Measurements from ENCODE around the gene ANKRD31.

The ANKRD31 gene

DNA sequence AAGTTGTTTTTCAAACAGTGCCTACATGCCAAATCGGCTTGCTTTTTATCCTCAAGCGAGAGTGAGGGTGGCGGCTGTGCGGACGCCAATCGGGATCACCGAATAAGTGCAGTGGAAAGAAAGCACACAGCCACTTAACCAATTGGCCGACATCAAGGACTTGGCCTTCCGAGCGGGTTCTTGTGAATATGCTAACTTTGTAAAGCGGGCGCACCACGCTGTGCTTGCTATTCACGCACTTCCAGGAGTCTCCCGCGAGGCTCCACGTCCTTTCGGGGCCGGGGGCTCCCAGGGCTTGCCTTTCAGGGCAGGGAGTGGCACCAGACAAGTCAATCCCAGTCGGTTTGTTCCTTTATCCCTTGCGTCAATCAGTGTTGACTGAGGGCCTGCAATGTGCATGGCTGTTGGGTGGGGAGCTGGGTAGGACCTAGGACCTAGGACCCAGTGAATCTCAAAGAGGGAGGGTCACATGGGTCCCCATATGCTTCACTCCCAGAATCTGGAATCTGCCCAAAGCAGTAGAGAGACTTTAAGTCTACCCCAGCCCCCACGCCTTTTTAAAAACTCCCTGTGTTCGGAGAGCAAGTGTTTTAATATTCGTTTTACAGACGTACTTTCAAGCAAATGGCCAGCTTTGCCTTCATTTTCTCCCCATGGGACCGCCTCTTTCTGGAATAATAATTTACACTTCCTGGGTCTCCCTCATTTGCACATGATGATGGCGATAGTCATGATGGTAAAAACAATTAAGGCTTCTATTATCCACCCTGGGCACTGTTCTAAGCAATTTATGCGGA is 182.3 kb downstream of the ANKRD31 start:
- no peak for DNase-seq

GRCh38 chr5:75053304-75054133 is 183.2 kb downstream of the ANKRD31 start:
- DNase-seq: peak; percentile 92 to 96 (median 94)

DNA sequence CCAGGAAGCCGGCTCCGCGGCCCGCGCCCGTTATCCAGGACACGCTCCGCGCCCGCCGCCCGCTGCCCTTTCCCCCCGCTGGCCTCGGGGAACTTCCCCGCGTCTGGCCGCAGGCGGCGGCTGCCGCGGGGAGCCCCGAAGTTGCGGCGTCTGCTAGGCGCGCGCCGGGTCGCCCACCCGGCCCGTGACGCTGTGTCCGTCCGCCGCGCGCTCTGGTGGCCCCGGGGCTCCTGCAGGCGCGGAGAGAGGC is 183.7 kb downstream of the ANKRD31 start:
- no peak for DNase-seq

DNA sequence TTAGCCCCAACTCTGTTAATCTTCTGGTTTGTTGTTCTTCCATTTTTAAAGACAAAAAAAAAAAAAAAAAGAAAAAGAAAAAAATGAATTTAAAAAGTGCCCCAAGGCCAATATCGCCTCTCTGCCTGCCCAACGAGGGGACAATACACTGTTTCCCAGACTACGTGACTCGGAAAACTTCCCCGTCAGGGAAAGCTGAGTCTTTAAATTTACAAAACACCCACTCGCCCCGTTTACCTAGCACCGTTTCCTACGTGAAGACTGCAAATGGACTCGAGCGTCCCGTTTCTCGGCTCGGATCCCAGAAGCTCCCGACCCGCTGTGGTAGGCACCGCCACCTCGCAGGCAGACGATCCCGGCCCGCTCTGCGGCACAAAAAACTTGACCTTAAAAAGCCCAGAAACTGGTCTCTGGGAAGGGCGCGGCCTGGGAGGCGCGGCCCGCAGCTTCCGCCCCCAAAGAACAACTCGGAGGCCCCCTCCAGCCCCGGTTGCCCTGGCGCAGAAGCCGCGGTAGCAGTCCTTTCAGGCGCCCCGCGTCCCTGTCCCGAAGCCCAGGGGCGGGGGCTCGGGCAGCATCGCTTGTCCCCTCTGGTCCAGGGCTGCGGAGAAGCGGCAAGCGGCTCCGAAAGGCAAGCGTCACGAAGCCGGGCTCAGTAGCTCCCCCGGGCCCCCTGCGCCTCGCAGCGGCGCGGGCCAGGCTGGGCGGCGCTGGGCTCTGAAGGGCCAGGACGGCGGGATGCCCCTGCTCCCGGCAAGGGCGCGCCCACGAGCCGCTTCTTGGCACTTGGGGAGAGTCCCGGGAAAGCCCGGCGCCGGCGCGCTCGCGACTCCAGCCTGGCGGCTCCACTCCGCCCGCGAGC is 184.3 kb downstream of the ANKRD31 start, which contains the start of gene GCNT4:
TSS of gene GCNT4 (minus strand) at position 367 of the 862 bp plus-strand sequence. CDS start 22,521 bp downstream, outside the sequence.
- DNase-seq: peak; percentile 96 to 98 (median 96)

DNA sequence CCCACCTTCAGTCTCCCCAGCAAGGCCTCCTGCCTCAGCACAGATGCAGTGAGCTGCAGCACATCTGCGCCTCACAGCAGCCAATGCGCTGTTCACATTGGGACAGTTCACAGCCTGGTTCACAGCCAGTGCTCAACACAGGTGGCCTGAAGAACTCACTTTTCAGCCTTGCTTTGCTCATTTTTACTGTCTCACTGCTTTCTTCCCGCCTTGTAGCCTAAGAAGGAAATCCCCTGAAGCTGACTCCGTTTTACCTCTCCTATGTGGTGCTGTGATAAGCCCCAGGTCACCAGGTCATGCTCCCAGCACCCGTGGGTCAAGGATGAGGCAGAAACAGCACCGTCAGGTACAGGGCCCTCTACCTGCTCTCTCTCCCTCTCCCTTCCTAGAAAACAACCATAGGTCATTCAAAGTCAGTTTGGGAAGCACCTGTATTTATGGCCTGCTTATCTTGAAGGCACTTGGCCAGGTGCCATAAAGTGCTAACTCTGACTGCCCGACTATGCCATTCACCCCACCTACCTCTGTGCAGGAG is 185.4 kb downstream of the ANKRD31 start:
- DNase-seq: no peak

DNA sequence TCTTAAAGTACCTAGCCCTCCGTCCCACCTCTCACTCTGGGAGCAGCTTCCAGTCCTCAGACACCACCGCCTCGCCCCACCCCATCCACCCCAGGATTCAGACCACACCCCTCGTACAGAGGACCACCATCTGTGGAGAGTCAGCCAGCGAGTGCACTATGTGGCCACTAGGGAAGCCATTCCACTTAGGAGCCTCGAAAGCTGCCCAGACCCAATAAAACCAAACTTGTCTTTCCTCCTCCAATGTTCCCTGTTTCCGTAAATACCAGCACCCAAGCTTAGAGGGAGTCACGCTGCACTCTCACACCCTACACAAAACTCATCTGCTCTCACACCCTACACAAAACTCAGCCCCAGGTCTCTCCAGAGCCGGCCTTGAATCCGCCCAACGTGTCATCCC is 186.3 kb downstream of the ANKRD31 start:
- DNase-seq: peak; percentile 31 to 47 (median 36)

- peak; percentile 78 to 81 (median 81) for DNase-seq
Measured at GRCh38 chr5:75049456-75050351, 187.0 kb downstream of the ANKRD31 start.

DNA sequence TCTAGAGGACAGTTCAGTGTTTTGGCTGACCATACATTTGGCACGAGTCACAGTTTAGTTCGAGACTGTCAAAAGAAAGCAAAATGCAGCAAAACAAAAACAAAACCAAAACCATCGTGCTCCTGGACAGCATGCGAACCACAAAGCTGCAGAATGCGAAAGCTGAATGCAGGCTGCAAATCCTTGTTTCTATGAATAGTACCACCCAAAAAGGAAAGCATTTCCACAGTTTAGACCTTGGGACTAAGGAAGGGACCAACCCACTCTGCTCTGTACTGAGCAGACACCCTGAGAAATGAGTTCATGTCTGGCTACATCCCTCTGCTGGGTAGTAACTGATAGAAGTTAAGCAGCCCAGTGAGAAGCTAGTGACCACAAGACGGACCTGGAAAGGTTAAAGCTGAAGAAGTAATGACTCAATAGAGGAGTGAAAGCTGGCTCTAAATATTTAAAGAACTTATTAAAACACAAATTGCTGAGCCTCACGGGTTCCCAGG is 188.2 kb downstream of the ANKRD31 start:
- no peak for DNase-seq

- DNase-seq: no peak
Measured at GRCh38 chr5:75047356-75047755, 189.3 kb downstream of the ANKRD31 start.

GRCh38 chr5:75046366-75047142 is 190.1 kb downstream of the ANKRD31 start:
- no peak for DNase-seq

DNA sequence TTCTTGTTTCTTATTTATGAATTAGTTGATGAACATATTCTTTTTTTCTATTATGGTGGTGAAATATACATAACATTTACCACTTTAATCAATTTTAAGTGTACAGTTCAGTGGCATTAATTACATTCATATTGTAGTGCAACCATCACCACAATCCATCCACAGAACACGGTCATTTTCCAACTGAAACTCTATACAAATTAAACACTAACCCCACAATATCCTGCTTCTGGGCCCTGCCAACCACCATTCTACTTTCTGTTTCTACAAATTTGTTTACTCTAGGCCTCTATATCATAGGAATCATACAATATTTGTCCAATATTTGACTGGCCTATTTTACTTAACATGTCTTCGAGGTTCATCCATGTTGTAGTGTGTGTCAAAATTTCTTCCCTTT is 191.6 kb downstream of the ANKRD31 start:
- DNase-seq: no peak

- peak; percentile 76 to 84 (median 76) for DNase-seq
Measured at GRCh38 chr5:75044406-75044805, 192.3 kb downstream of the ANKRD31 start.

DNA sequence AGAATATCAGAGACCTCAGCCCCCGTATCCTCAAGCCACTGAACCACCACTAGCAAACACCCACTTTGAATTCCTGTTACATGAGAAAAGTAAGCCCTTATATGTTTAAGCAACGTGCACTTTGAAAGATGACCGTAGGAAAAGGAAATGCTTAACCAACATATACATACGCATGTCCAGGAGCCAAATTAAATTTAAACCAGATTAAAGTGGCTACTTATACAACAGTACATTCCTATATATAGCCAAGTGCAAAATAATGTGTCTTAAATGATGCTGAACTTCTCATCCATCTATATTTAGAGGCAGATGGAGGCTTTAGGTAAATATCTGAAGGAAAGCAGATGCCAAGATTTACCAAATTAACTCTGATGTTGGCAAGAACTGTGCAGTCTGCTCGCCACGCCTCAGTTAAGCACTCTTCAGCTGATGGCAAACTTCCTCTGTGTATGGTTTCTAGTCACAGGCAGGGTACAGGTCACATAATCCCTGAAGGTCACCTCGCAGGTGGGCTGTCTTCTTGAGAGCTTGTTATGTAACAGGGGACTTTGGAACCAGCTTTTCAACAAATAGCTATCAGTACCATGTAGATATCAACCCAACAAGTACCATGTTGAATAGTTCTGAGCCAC is 192.9 kb downstream of the ANKRD31 start:
- no peak for DNase-seq

GRCh38 chr5:75042522-75042921 is 194.2 kb downstream of the ANKRD31 start:
- DNase-seq: no peak

- no peak for DNase-seq
Measured at GRCh38 chr5:75040973-75041372, 195.7 kb downstream of the ANKRD31 start.

- peak; percentile 81 to 85 (median 82) for DNase-seq
Measured at GRCh38 chr5:75037106-75037505, 199.6 kb downstream of the ANKRD31 start.

DNA sequence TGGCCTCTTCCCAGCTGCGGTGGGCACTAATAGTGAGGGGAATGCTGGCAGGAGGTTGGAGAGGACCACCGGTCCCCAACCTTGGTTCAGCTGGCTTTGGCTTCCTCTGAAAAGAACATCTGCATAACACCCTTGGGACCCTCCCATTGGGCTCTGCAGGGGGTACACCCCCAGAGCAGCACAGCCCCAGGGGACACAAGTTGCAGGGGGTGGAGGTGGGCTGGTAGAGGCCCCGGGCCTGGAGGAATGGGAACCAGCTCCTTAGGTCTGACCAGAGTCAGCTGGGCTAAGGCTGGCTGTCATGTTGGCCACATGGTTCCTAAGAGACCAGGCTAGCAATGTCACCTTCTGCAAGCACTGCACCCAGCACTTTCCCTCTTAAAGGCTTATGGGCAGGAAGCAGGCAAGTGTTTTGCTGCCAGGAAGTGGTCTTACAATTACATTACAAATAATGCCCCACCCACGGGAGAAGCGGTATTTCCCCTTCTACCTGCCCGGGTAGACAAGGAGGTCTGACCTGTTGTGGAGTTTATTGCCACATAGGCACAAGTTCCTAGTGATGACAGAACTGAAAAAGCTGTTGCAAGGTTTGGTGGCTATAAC is 202.4 kb downstream of the ANKRD31 start:
- no peak for DNase-seq

GRCh38 chr5:75031366-75031765 is 205.3 kb downstream of the ANKRD31 start:
- DNase-seq: no peak

DNA sequence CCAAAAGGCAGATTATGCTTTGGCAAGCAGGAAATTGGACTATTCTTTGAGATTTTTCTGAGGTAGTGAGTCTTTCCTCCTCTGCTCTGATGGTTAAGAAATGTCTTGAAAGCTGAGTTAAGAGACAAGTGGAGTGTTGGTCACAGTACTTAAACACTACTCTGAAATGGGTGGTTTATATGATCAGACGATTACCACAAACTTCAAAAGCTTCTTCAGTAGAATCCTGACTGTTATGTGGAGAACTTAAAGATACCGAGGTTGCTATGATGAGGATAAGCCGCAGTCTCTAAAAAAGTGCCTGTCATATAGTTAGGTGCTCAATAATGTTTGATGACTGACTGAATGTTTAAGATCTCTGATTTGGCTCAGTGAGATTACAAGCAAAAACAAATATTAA is 208.6 kb downstream of the ANKRD31 start:
- no peak for DNase-seq
